A549 (cell line): ENCODE data around the gene OR10G8. TPM values are rescaled to one million over a fixed set of nuclear protein-coding genes. Genes with fewer than 3 reads are reported as not detected.

Experiments used
- ATAC-seq, 2 experiments: fragments of 200-7000 bp in 1 of 2; fragments of >200 bp in 1 of 2; cut with Nextera tagmentation in 1 of 2; cut with Tn5 transposase in 1 of 2; 3 replicates each; pipeline versions ENCODE4 v1.8.0 to v1.9.1; 2018 to 2020; ENCODE audit warnings: mild to moderate bottlenecking in 1 of 2, moderate library complexity in 1 of 2
- CTCF ChIA-PET: fragments of 300-600 bp; sonication (Branson Sonifier 250); formaldehyde crosslinking; extraction: SDS; loops from one replicate; lab custom pipeline; 2021; ENCODE audit warnings: antibody characterized with exemption, inconsistent platforms; lab: Yijun Ruan, JAX
- POLR2A ChIA-PET: fragments of 350-600 bp; formaldehyde crosslinking; extraction: SDS; loops from one replicate; lab custom pipeline; 2021; ENCODE audit warnings: antibody characterized with exemption, inconsistent platforms; lab: Yijun Ruan, JAX
- DNase-seq, 2 experiments: peaks; one replicate each; pipeline versions ENCODE4 v3.0.0 to v3.0.0-alpha.2; 2011 to 2016; ENCODE audit warnings: low read depth in 1 of 2, low spot score in 1 of 2
- FAIRE-seq: peaks from 2 replicates; lab custom pipeline; 2011; peaks lifted over from hg19 to GRCh38; lab: Jason Lieb, UNC
- H3K27ac ChIP-seq, 2 experiments: fragments of >200 bp; sonication (Bioruptor Twin); formaldehyde crosslinking; 3 replicates each; pipeline ENCODE4 v1.5.1; 2016 to 2017
- H3K4me1 ChIP-seq: fragments of >200 bp; sonication (Bioruptor Twin); formaldehyde crosslinking; 3 replicates; pipeline ENCODE4 v1.6.1; 2016
- H3K4me2 ChIP-seq: fragments of >200 bp; sonication (Bioruptor Twin); formaldehyde crosslinking; 3 replicates; pipeline ENCODE4 v1.6.1; 2016
- H3K4me3 ChIP-seq: fragments of >200 bp; sonication (Bioruptor Twin); formaldehyde crosslinking; 3 replicates; pipeline ENCODE4 v1.5.1; 2016
- H3K9me3 ChIP-seq: fragments of >200 bp; sonication (Bioruptor Twin); formaldehyde crosslinking; 3 replicates; pipeline ENCODE4 v1.6.1; 2016
- CBX2 ChIP-seq: fragments of 200-600 bp; sonication (generic); IDR thresholded peaks from 2 replicates; pipeline ENCODE4 v1.6.1; 2016; ENCODE audit warnings: low read depth, mild to moderate bottlenecking, borderline replicate concordance
- CHD2 ChIP-seq: fragments of 150-350 bp; IDR thresholded peaks from 2 replicates; pipeline ENCODE4 v1.6.1; 2014; ENCODE audit warnings: low read length; ENCODE audit not compliant: partially characterized antibody
- CHD4 ChIP-seq: fragments of 200-600 bp; sonication (generic); IDR thresholded peaks from 2 replicates; pipeline ENCODE4 v1.6.1; 2016; ENCODE audit warnings: antibody characterized with exemption, mild to moderate bottlenecking, borderline replicate concordance
- EHF ChIP-seq: fragments of 250-450 bp; sonication (Bioruptor Pico); IDR thresholded peaks from 2 replicates; pipeline ENCODE4 v1.5.0; 2020; ENCODE audit warnings: mild to moderate bottlenecking
- FOXS1 ChIP-seq: fragments of 250-450 bp; sonication (Bioruptor Pico); IDR thresholded peaks from 2 replicates; pipeline ENCODE4 v1.5.0; 2020; ENCODE audit warnings: mild to moderate bottlenecking, moderate library complexity
- NFE2L2 ChIP-seq: fragments of 150-350 bp; conservative IDR thresholded peaks from 2 replicates; pipeline ENCODE4 v1.6.1; 2014; ENCODE audit warnings: low read length
- NR3C1 ChIP-seq: fragments of >200 bp; sonication (Bioruptor Twin); formaldehyde crosslinking; IDR thresholded peaks from 3 replicates; pipeline ENCODE4 v1.6.1; 2017
- POLR2A ChIP-seq: IDR thresholded peaks from 2 replicates; pipeline ENCODE4 v1.6.1; 2012; ENCODE audit warnings: mild to moderate bottlenecking, low read length
- RCOR1 ChIP-seq: fragments of 150-350 bp; IDR thresholded peaks from 2 replicates; pipeline ENCODE4 v1.6.1; 2014; ENCODE audit warnings: antibody characterized with exemption, low read length, low read depth
- RNF2 ChIP-seq: fragments of 200-600 bp; sonication (generic); IDR thresholded peaks from 2 replicates; pipeline ENCODE4 v1.6.1; 2016; ENCODE audit warnings: low read depth, mild to moderate bottlenecking, antibody characterized with exemption, moderate library complexity, borderline replicate concordance
- SMC3 ChIP-seq: fragments of >200 bp; sonication (Bioruptor Twin); formaldehyde crosslinking; IDR thresholded peaks from 3 replicates; pipeline ENCODE4 v1.6.1; 2018; ENCODE audit warnings: inconsistent platforms
- ZC3H11A ChIP-seq: fragments of 450-650 bp; IDR thresholded peaks from 2 replicates; pipeline ENCODE4 v1.6.1; 2014; ENCODE audit warnings: antibody characterized with exemption, mild to moderate bottlenecking
- WGBS: methylation state at CpG from one replicate; pipeline ENCODE4 v1.1.6; 2017; ENCODE audit errors: missing lambda C conversion rate; 5-methylcytosine and 5-hydroxymethylcytosine counted together
- polyA plus RNA-seq, 4 experiments: library from polyadenylated mRNA; depleted of rRNA in 3 of 4; stranded (reverse); fragments of >200 nt; fragmentation: RNase III in 1 of 4; extraction: RNeasy Plus Mini Kit Qiagen cat#74134 plus additional on column Dnase treatment in 1 of 4; gene quantifications; 2 replicates in 3 of 4; 3 replicates in 1 of 4; pipeline ENCODE4 v1.2.3, GENCODE V29; 2011 to 2017
- TF ChIP-seq, protein P1 (sequence below): fragments of >200 bp; sonication (Bioruptor Twin); formaldehyde crosslinking; IDR thresholded peaks from 3 replicates; pipeline ENCODE4 v1.6.1; 2016
- TF ChIP-seq, protein P2 (sequence below): fragments of 250-450 bp; sonication (Bioruptor Pico); IDR thresholded peaks from 2 replicates; pipeline ENCODE4 v1.5.0; 2021; ENCODE audit warnings: mild to moderate bottlenecking, moderate library complexity, borderline replicate concordance
- TF ChIP-seq, protein P3 (sequence below): fragments of 150-350 bp; IDR thresholded peaks from 2 replicates; pipeline ENCODE4 v1.6.1; 2014; ENCODE audit warnings: low read depth, mild to moderate bottlenecking, low read length
- TF ChIP-seq, protein P4 (sequence below): fragments of 250-450 bp; sonication (Bioruptor Pico); IDR thresholded peaks from 2 replicates; pipeline ENCODE4 v1.5.0; 2020; ENCODE audit warnings: low read depth, mild to moderate bottlenecking, moderate library complexity
- TF ChIP-seq, protein P5 (sequence below): fragments of >200 bp; sonication (Bioruptor Twin); formaldehyde crosslinking; IDR thresholded peaks from 3 replicates; pipeline ENCODE4 v1.5.1; 2016
- TF ChIP-seq, protein P6 (sequence below): IDR thresholded peaks from 2 replicates; pipeline ENCODE4 v1.6.1; 2012

Gene OR10G8
- polyA plus RNA-seq, 2 of the 4 experiments (the other 2 are of a cell fraction) = not detected

DNA sequence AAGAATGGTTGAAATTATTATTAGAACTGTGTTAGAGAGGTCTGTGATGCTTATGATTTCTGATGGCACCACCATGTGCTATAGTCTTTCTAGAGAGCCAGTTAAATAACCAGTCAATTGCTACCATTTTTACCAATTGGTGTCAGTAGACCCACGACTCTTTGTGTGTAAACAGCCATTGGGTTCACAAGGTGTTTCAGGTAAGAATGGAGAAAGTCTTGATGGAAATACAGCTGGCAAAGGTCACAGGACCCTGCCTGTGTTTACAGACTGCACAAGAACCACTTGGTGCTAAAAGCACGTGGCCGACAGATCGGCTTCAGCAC is 45.0 kb downstream of the OR10G8 start:
- POLR2A ChIA-PET = no interaction called here
- CTCF ChIA-PET = interaction anchor here (0.7 to 1.4 kb wide), 18 partner anchors 8 to 514 kb away, joined by 3 to 5 read pairs (median 4); partner anchors contain the start of gene VWA5A
- no peak for DNase-seq
- 40% methylated on average over 1 of the region's 4 CpGs for WGBS
- no peak overlapping the region for H3K4me3 ChIP-seq
- FAIRE-seq = no peak
- H3K27ac ChIP-seq = no peak overlapping the region
- H3K4me2 ChIP-seq = no peak overlapping the region; the same call in 2 of the 3 replicates
- no peaks in the 10 kb centered on the region for H3K4me1 ChIP-seq
- ATAC-seq = no peak
- TF ChIP-seq NFE2L2 (no peak), NR3C1 (no peak), CHD2 (no peak)
- no peaks in the 10 kb centered on the region for H3K9me3 ChIP-seq

DNA sequence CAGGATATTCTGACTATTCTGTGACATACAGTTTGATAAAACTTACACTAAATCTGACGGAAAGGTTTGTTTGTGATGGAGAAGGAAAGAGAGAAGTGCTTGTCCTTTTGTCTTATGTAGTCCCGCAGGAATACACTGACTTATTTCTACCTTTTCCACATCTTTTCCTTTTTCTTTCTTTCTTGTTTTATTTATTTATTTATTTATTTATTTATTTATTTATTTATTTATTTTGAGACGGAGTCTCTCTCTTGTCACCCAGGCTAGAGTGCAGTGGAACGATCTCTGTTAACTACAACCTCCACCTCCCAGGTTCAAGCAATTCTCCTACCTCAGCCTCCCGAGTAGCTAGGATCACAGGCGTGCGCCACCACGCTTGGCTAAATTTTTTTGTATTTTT is 45.5 kb downstream of the OR10G8 start:
- no peak overlapping the region for H3K27ac ChIP-seq
- H3K4me2 ChIP-seq = no peak overlapping the region
- 65% methylated on average over 8 of the region's 8 CpGs for WGBS
- CTCF ChIA-PET = interaction anchor here (0.8 to 1.4 kb wide), 13 partner anchors 8 to 514 kb away, joined by 3 to 5 read pairs (median 4); no protein-coding TSS in a partner anchor
- H3K4me1 ChIP-seq = no peaks in the 10 kb centered on the region
- POLR2A ChIA-PET = interaction anchor here (0.7 kb wide), 1 partner anchor 333 kb away, joined by 3 read pairs; no protein-coding TSS in a partner anchor
- H3K4me3 ChIP-seq = no peak overlapping the region
- FAIRE-seq (no peak), ATAC-seq (no peak)
- TF ChIP-seq, protein P1, sequence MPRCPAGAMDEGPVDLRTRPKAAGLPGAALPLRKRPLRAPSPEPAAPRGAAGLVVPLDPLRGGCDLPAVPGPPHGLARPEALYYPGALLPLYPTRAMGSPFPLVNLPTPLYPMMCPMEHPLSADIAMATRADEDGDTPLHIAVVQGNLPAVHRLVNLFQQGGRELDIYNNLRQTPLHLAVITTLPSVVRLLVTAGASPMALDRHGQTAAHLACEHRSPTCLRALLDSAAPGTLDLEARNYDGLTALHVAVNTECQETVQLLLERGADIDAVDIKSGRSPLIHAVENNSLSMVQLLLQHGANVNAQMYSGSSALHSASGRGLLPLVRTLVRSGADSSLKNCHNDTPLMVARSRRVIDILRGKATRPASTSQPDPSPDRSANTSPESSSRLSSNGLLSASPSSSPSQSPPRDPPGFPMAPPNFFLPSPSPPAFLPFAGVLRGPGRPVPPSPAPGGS = no peak
- TF ChIP-seq FOXS1 (CRISPR knock-in tag) = no peak
- peak; percentile 76 for TF ChIP-seq ZC3H11A
- TF ChIP-seq, protein P2, sequence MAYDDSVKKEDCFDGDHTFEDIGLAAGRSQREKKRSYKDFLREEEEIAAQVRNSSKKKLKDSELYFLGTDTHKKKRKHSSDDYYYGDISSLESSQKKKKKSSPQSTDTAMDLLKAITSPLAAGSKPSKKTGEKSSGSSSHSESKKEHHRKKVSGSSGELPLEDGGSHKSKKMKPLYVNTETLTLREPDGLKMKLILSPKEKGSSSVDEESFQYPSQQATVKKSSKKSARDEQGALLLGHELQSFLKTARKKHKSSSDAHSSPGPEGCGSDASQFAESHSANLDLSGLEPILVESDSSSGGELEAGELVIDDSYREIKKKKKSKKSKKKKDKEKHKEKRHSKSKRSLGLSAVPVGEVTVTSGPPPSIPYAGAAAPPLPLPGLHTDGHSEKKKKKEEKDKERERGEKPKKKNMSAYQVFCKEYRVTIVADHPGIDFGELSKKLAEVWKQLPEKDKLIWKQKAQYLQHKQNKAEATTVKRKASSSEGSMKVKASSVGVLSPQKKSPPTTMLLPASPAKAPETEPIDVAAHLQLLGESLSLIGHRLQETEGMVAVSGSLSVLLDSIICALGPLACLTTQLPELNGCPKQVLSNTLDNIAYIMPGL (CRISPR knock-in tag) = no peak
- TF ChIP-seq, all 56 proteins: peak for 1
- H3K9me3 ChIP-seq = no peaks in the 10 kb centered on the region
- no peak for DNase-seq

DNA sequence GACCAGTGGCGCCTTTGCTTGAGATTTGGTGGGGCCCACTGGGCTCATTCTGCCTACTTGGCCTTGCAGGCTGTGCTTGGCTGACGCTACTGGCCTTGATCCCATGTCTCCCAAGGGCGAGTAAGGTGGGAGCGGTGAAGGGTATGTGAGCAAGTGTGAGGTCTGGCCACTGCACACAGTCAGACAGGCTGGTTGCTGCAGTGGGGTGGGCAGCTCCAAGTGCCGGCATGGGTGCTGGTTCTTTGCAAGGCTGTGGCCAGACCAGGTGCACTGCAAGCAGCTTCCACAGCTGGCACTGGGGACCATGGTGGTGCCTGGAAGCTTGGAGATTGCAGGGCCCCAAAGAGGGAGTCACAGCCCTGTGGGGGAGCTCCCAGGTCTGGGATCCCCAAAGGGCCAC is 48.0 kb downstream of the OR10G8 start:
- TF ChIP-seq, protein P3, sequence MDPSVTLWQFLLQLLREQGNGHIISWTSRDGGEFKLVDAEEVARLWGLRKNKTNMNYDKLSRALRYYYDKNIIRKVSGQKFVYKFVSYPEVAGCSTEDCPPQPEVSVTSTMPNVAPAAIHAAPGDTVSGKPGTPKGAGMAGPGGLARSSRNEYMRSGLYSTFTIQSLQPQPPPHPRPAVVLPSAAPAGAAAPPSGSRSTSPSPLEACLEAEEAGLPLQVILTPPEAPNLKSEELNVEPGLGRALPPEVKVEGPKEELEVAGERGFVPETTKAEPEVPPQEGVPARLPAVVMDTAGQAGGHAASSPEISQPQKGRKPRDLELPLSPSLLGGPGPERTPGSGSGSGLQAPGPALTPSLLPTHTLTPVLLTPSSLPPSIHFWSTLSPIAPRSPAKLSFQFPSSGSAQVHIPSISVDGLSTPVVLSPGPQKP = no peak
- TF ChIP-seq, protein P4, sequence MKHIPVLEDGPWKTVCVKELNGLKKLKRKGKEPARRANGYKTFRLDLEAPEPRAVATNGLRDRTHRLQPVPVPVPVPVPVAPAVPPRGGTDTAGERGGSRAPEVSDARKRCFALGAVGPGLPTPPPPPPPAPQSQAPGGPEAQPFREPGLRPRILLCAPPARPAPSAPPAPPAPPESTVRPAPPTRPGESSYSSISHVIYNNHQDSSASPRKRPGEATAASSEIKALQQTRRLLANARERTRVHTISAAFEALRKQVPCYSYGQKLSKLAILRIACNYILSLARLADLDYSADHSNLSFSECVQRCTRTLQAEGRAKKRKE (CRISPR knock-in tag) = no peak
- TF ChIP-seq, protein P5, sequence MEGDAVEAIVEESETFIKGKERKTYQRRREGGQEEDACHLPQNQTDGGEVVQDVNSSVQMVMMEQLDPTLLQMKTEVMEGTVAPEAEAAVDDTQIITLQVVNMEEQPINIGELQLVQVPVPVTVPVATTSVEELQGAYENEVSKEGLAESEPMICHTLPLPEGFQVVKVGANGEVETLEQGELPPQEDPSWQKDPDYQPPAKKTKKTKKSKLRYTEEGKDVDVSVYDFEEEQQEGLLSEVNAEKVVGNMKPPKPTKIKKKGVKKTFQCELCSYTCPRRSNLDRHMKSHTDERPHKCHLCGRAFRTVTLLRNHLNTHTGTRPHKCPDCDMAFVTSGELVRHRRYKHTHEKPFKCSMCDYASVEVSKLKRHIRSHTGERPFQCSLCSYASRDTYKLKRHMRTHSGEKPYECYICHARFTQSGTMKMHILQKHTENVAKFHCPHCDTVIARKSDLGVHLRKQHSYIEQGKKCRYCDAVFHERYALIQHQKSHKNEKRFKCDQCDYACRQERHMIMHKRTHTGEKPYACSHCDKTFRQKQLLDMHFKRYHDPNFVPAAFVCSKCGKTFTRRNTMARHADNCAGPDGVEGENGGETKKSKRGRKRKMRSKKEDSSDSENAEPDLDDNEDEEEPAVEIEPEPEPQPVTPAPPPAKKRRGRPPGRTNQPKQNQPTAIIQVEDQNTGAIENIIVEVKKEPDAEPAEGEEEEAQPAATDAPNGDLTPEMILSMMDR = no peak

DNA sequence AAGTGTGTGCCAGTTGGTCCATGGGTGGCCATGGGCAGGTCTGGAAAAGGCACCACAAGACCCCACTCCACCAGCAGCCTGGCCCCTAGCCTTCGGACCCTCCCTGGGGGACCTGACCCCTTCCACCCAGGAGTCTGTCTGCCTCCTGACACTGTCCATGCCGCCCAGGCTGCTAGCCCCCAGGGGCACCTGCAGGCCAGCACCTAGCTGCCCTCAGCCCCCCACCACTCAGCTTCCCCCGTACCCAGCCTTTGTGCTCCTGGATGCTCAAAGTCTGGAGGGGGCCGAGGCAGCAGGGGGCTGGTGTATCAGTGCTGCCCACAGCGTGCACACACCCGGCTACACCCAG is 48.9 kb downstream of the OR10G8 start:
- no peak overlapping the region; the same call in 2 of the 3 replicates for H3K4me3 ChIP-seq
- H3K27ac ChIP-seq = no peak overlapping the region
- ChIA-PET POLR2A (no interaction called here), CTCF (interaction anchor here (1.0 to 1.5 kb wide), 2 partner anchors 11 to 119 kb away, joined by 3 to 5 read pairs; no protein-coding TSS in a partner anchor)
- no peak for DNase-seq
- WGBS = 67% methylated on average over 2 of the region's 6 CpGs
- no peak; a peak in 3 of 6 replicates for ATAC-seq
- H3K4me1 ChIP-seq = no peaks in the 10 kb centered on the region
- H3K9me3 ChIP-seq = no peaks in the 10 kb centered on the region
- peak overlapping the region; percentile 79 for H3K4me2 ChIP-seq
- FAIRE-seq = no peak
- no peak for TF ChIP-seq CBX2
- no peak for TF ChIP-seq RCOR1
- TF ChIP-seq CHD4 = no peak
- no peak for TF ChIP-seq EHF
- TF ChIP-seq, protein P5 = no peak
- no peak for TF ChIP-seq ZC3H11A
- TF ChIP-seq NR3C1 = no peak
- TF ChIP-seq SMC3 = no peak
- TF ChIP-seq, protein P6, sequence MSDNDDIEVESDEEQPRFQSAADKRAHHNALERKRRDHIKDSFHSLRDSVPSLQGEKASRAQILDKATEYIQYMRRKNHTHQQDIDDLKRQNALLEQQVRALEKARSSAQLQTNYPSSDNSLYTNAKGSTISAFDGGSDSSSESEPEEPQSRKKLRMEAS = no peak
- TF ChIP-seq, protein P3 = no peak
- TF ChIP-seq POLR2A = no peak
- no peak for TF ChIP-seq RNF2

More for the DNA sequence above, 48.0 kb downstream of the OR10G8 start:
- Histone ChIP-seq H3K4me1 (no peaks in the 10 kb centered on the region), H3K27ac (no peak overlapping the region), H3K4me3 (no peak overlapping the region), H3K9me3 (no peaks in the 10 kb centered on the region), H3K4me2 (no peak overlapping the region)
- FAIRE-seq = no peak
- CTCF ChIA-PET = interaction anchor here (1.5 kb wide), 1 partner anchor 120 kb away, joined by 5 read pairs; no protein-coding TSS in a partner anchor
- 86% methylated on average over 2 of the region's 5 CpGs for WGBS
- POLR2A ChIA-PET = no interaction called here
- no peak for ATAC-seq
- DNase-seq = no peak
